Endodermal cell (in vitro differentiated cells): ENCODE results near the gene SS18L1. TPM values are rescaled to one million over a fixed set of nuclear protein-coding genes. Genes with fewer than 3 reads are reported as not detected.

Experiments
- DNase-seq: peaks from one replicate; pipeline ENCODE4 v3.0.0-alpha.2; 2017
- H3K27ac ChIP-seq: 2 replicates; pipeline ENCODE4 v1.5.1; 2013; ENCODE audit warnings: mild to moderate bottlenecking, low read depth, low read length, moderate library complexity
- H3K27me3 ChIP-seq: 2 replicates; pipeline ENCODE4 v1.6.1; 2013; ENCODE audit warnings: mild to moderate bottlenecking, low read length, moderate library complexity; ENCODE audit not compliant: insufficient read depth, control insufficient read depth, poor library complexity, severe bottlenecking
- H3K36me3 ChIP-seq: 2 replicates; pipeline ENCODE4 v1.7.0; 2013; ENCODE audit warnings: mild to moderate bottlenecking, low read length, moderate library complexity; ENCODE audit not compliant: control insufficient read depth, insufficient read depth
- H3K4me1 ChIP-seq: one replicate; pipeline ENCODE4 v1.7.0; 2013; ENCODE audit warnings: low read length; ENCODE audit not compliant: control insufficient read depth, insufficient read depth
- H3K4me3 ChIP-seq: 2 replicates; pipeline ENCODE4 v1.5.1; 2013; ENCODE audit warnings: mild to moderate bottlenecking, low read length, moderate library complexity
- H3K9ac ChIP-seq: 2 replicates; pipeline ENCODE4 v1.6.1; 2013; ENCODE audit warnings: mild to moderate bottlenecking, low read length, moderate library complexity; ENCODE audit not compliant: poor library complexity, severe bottlenecking; ENCODE audit errors: extremely low read depth
- H3K9me3 ChIP-seq: 2 replicates; pipeline ENCODE4 v1.6.1; 2013; ENCODE audit warnings: mild to moderate bottlenecking, low read length, moderate library complexity; ENCODE audit not compliant: control insufficient read depth
- H3K27ac Mint-ChIP-seq: 2 replicates; pipeline ENCODE4 v1.8.0; 2020; ENCODE audit warnings: mixed read lengths
- H3K27me3 Mint-ChIP-seq: 2 replicates; pipeline ENCODE4 v1.8.0; 2021; ENCODE audit warnings: mild to moderate bottlenecking, mixed read lengths; ENCODE audit not compliant: insufficient read depth
- H3K36me3 Mint-ChIP-seq: 2 replicates; pipeline ENCODE4 v1.8.0; 2020; ENCODE audit warnings: low read depth, mixed read lengths
- H3K4me1 Mint-ChIP-seq: 2 replicates; pipeline ENCODE4 v1.8.0; 2020; ENCODE audit warnings: mixed read lengths
- H3K4me3 Mint-ChIP-seq: 2 replicates; pipeline ENCODE4 v1.8.0; 2020; ENCODE audit warnings: mild to moderate bottlenecking, moderate library complexity, mixed read lengths
- H3K9me3 Mint-ChIP-seq: 2 replicates; pipeline ENCODE4 v1.8.0; 2020; ENCODE audit warnings: mild to moderate bottlenecking, mixed read lengths
- WGBS, 2 experiments: methylation state at CpG; one replicate each; pipeline versions ENCODE4 v1.1.5 to v1.1.7; 2013; ENCODE audit warnings: missing lambda C conversion rate in 2 of 2, mixed read lengths in 1 of 2; ENCODE audit not compliant: insufficient coverage in 1 of 2, insufficient read length in 1 of 2; 5-methylcytosine and 5-hydroxymethylcytosine counted together
- total RNA-seq, 2 donors: library from RNA; stranded (reverse); fragmentation: NEBNext Ultra II Directional in 1 of 2; extraction: Animal tissue kit (Norgen Biotek cat#: 25700) in 1 of 2; gene quantifications; 2 replicates in 1 of 2; 3 replicates in 1 of 2; pipeline ENCODE4 v1.2.1, GENCODE V29; 2021
- TF ChIP-seq, protein P1 (sequence below): fragments of 200-600 bp; sonication (generic); conservative IDR thresholded peaks from 2 replicates; pipeline ENCODE4 v1.5.0; 2021; ENCODE audit warnings: antibody characterized with exemption, mild to moderate bottlenecking

The SS18L1 gene
- total RNA-seq, 2 donors from 2014 or later: 23.2 to 28.8 TPM

DNA sequence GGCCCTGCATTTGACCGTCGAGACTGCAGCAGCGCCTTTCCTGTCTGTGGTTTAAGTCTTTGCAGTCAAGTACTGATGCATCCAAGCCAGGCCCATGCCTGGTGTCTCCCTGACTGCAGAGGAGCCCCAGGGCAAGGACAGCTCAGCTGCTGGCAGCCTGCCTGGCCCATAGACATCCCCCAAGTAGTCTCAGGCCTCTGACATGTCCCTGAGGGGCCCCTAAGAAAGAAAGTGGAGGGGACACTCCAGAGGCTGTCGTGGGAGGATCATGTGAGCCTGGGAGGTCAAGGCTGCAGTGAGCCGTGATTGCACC lies 58.5 kb downstream of the SS18L1 start:
- H3K9me3 Mint-ChIP-seq: no peaks in the 10 kb centered on the region
- H3K4me1 Mint-ChIP-seq: no peaks in the 10 kb centered on the region
- no peak overlapping the region for H3K27ac Mint-ChIP-seq
- H3K27me3 ChIP-seq: no peaks in the 10 kb centered on the region
- H3K36me3 Mint-ChIP-seq: peaks cover 56% of the 10 kb centered on the region
- TF ChIP-seq, protein P1, sequence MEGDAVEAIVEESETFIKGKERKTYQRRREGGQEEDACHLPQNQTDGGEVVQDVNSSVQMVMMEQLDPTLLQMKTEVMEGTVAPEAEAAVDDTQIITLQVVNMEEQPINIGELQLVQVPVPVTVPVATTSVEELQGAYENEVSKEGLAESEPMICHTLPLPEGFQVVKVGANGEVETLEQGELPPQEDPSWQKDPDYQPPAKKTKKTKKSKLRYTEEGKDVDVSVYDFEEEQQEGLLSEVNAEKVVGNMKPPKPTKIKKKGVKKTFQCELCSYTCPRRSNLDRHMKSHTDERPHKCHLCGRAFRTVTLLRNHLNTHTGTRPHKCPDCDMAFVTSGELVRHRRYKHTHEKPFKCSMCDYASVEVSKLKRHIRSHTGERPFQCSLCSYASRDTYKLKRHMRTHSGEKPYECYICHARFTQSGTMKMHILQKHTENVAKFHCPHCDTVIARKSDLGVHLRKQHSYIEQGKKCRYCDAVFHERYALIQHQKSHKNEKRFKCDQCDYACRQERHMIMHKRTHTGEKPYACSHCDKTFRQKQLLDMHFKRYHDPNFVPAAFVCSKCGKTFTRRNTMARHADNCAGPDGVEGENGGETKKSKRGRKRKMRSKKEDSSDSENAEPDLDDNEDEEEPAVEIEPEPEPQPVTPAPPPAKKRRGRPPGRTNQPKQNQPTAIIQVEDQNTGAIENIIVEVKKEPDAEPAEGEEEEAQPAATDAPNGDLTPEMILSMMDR: no peak
- H3K36me3 ChIP-seq: peaks cover 31% of the 10 kb centered on the region
- no peaks in the 10 kb centered on the region for H3K27me3 Mint-ChIP-seq
- no peak overlapping the region for H3K4me3 ChIP-seq
- WGBS, 2 experiments: 79 to 83% methylated on average over 4 to 5 of the region's 5 CpGs
- H3K27ac ChIP-seq: no peak overlapping the region
- no peak overlapping the region for H3K4me3 Mint-ChIP-seq
- H3K9me3 ChIP-seq: no peaks in the 10 kb centered on the region
- no peaks in the 10 kb centered on the region for H3K4me1 ChIP-seq
- no peak for DNase-seq
- H3K9ac ChIP-seq: no peak overlapping the region

- Histone ChIP-seq H3K9ac (no peak overlapping the region), H3K36me3 (peaks cover 25% of the 10 kb centered on the region), H3K4me3 (no peak overlapping the region), H3K27me3 (no peaks in the 10 kb centered on the region), H3K27ac (peak overlapping the region; percentile 73), H3K9me3 (no peaks in the 10 kb centered on the region), H3K4me1 (no peaks in the 10 kb centered on the region)
- WGBS, 2 experiments: 90 to 92% methylated on average over 20 to 23 of the region's 23 CpGs
- H3K4me3 Mint-ChIP-seq: no peak overlapping the region
- no peaks in the 10 kb centered on the region for H3K9me3 Mint-ChIP-seq
- no peak overlapping the region for H3K27ac Mint-ChIP-seq
- TF ChIP-seq, protein P1: no peak
- H3K4me1 Mint-ChIP-seq: no peaks in the 10 kb centered on the region
- H3K27me3 Mint-ChIP-seq: no peaks in the 10 kb centered on the region
- H3K36me3 Mint-ChIP-seq: peaks cover 53% of the 10 kb centered on the region
- no peak for DNase-seq
These were observed 59.3 kb downstream of the SS18L1 start for GRCh38 chr20:62202676-62203377.

GRCh38 chr20:62203378-62204030 lies 59.9 kb downstream of the SS18L1 start:
- TF ChIP-seq, protein P1: no peak
- peaks cover 46% of the 10 kb centered on the region for H3K36me3 Mint-ChIP-seq
- no peaks in the 10 kb centered on the region for H3K4me1 Mint-ChIP-seq
- Histone ChIP-seq H3K36me3 (peaks cover 21% of the 10 kb centered on the region), H3K4me3 (no peak overlapping the region), H3K27me3 (no peaks in the 10 kb centered on the region), H3K9ac (no peak overlapping the region), H3K4me1 (no peaks in the 10 kb centered on the region), H3K9me3 (no peaks in the 10 kb centered on the region), H3K27ac (peak overlapping the region; percentile 73)
- H3K9me3 Mint-ChIP-seq: no peaks in the 10 kb centered on the region
- H3K4me3 Mint-ChIP-seq: no peak overlapping the region
- no peak overlapping the region for H3K27ac Mint-ChIP-seq
- H3K27me3 Mint-ChIP-seq: no peaks in the 10 kb centered on the region
- WGBS, 2 experiments: 90 to 93% methylated on average over 20 to 22 of the region's 22 CpGs
- DNase-seq: no peak
